GM19438 (cell line): Measurements from ENCODE around the gene ACTN2.
A peak's percentile ranks its signal among the peaks of the same experiment; 100 is the strongest.
"Not testable (repeated sequence)": the region's sequence is repeated elsewhere in the genome, so short reads cannot be mapped to it uniquely, and the experiment has no call there.

Source experiments
- ATAC-seq: cut with Tn5 transposase; IDR thresholded peaks from one replicate; pipeline ENCODE4 v1.9.1; 2021; ENCODE audit warnings: low read depth; ENCODE audit not compliant: unreplicated experiment

The ACTN2 gene

DNA sequence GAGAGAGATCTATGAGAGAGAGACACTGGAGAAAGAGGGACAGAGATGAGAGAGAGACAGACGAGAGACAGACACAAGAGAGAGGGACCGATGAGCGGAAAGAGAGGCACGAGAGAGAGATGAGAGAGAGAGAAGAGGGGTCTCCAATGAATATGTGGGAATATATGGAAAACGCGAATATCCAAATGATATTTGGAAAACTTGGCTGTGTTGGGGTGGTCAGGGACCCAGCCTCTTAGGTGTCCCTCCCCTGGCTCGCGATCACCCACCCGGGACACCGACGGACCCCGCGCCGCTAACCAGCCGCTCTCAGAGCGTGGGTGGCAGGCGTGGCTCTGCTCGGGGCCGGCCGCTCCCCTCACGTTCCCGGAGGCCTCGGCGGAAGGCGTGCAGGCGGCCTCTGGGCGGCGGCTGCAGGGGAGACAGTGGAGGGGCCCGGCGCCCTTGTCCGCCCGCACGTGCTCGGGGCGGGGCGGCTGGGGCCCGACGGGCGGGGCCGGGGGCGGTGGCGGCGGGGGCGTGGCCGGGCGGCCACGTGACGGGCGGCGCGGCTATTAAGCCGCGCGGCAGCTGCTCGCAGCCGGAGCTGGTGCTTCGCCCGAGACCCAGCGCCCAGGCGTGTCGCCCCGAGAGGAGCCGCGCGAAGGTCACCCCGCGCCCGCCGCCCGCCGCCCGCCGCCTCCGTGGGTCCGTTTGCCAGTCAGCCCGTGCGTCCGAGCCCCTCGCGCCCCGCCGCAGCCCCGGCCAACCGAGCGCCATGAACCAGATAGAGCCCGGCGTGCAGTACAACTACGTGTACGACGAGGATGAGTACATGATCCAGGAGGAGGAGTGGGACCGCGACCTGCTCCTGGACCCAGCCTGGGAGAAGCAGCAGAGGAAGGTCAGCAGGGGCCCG lies at the start of gene ACTN2:
Gene ACTN2, plus strand, starts transcription at position 583 of the 898 bp plus-strand sequence. Its CDS starts 175 bp downstream, at position 758.
- ATAC-seq: peak; percentile 88

DNA sequence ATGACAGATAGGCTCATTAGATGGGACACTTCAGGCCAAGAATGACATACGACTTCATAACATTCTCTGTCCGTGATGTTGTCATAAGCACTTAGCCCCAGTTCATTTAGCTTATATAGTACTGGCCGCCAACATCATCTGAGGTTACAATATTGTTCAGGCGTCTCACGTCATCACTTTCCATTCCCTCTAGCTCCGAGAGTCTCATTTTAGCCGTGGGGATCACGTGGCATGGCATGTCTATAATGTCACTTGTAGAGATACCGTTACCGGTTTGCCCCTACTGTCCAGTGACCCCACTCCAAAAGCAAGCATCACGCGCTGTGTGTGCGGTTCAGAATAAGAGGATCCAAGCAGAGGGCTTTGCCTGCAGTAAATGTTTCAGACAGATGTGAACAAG lies 47.4 kb upstream of the ACTN2 start:
- no peak for ATAC-seq

DNA sequence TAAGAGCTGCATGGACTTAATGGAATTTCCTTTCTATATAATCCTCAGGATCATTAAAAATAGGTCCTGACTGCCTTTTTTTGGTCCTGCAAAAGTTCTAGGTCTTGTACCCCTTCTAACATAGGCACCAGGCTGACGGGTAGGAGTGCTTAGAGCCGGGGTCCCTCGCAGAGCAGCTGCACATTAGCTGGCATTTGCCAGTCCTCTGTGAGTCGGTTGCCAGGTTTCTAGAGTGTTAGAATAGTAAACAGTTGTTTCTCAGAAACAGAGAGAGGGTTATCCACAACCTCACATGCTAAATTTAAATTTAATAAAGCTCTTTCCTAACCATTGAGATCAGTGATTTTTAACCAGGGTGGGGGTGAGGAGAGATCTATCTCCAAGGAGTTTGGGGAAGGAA lies 46.6 kb upstream of the ACTN2 start:
- ATAC-seq: no peak

DNA sequence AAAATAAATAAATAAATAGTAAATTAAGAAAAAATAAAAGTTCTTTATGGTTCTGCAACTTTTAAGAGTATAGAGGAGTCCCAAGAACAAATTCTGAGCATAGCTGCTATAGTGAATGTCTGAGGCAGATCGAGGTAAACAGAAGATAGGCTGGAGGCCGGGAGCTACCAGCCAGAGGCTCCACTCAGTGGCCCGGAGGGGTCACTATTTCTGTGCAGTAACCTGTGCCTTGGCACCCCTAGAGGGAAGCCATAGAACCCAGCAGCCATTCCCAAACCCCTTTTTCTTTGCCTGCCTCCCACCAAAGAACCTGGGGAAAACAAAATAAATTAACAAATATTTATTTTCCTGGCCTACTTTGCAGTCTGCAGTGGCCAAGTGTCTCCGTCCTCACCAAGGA lies 43.5 kb upstream of the ACTN2 start:
- no peak for ATAC-seq

DNA sequence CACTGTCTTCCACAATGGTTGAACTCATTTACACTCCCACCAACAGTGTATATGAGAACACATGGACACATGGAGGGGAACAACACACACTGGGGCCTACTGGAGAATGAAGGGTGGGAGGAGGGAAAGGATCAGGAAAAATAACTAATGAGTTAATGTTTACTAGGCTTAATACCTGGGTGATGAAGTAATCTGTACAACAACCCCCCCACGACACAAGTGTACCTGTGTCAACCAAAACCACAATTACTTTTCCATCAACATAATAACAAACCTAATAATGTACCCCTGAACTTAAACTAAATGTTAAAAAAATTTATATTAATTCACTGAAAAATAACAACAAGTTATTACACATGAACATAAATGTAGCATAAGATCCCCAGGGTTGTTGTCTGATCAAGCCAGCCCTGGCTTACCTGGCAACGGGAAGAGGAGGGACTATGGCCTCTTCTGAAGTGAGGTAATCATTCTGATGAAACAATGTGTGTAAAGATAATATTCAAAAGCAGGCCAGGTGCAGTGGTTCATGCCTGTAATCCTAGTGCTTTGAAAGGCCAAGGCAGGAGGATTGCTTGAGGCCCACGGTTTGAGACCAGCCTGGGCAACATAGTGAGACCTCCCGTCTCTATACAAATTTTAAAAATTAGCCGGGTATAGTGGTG lies 41.2 kb upstream of the ACTN2 start:
- no peak for ATAC-seq

DNA sequence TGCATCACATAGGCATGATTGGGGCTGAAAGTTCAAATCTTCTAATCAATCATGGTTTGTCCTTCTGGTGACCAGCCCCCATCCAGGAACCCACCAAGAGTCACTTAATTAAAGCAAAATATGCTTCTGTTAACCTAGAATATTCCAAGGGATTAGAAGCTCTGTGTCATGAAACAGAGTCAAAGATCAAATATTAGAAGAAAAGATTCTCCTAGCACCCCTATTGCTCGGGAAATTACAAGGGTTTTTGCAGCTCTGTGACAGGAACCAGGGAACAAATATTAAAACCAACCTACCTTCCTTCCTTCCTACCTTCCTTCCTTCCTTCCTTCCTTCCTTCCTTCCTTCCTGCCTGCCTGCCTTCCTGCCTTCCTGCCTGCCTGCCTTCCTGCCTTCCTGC lies 31.8 kb upstream of the ACTN2 start:
- no peak for ATAC-seq

DNA sequence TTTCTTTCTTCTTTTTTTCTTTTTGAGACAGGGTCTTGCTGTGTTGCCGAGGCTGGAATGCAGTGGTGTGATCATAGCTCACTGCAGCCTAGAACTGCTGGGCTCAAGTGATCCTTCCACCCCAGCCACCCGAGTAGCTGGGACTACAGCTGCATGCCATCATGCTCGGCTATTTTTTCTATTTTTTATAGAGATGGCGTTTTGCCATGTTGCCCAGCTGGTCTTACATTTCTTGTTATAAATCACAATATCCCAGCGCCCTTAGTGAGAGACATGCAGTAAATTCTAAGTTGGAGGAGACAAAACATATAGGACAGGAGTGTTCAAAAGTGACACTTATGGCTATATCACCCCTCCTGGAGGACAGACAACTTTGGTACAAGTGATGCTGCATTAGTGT lies 31.3 kb upstream of the ACTN2 start:
- ATAC-seq: no peak

DNA sequence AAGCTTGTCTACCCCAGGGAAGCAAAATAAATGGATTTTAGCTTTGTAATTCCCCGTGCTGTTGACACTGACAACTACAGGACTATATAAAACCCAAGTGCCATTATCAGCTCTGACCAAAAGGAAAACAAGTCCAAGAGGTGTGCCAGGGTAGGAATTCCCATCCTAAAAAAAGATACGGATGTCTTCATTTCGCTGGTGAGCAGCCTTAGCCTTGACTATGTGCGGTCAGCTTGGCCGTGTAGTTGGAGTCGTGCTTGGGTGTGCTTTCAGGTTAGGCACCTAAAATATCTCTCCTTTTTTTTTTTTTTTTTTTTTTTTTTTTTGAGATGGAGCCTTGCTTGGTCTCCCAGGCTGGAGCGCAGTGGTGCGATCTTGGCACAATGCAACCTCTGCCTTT lies 28.9 kb upstream of the ACTN2 start:
- no peak for ATAC-seq

DNA sequence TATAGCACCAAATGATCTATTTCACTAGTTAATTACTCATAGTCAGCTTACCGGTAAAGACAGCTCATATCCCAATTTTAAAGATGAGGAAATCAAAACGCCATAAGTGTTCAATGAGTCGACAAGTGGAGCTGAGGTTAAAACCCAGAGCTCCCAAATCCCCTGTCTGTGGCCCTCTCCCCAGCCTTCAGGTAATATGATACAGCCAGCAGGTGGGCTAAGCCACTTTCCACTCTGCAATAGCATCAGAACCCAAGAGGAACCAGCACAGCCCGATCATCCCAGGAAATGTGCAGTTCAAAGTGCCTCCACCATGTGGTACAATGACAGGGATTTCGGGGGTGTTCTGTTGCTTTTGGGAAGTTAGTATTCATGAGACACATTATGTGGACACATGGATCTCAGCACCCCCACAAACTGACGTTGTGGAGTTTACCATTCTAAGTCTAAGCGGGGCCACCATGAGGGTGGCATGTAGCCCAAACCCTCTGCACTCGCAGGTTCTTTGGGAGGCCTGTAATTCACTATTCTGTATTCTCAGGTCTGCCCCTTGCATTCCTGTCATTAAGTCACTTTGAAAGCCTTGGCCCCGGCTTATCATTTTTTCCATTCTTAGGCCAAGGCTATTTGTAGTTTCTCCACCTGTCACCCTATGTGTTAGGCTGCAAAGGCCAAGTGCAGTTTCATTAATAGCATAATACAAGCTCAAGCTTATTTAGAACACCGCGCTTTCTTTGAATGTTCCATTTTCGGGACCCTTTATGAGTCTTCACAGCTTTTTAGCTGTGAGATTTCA lies 26.3 kb upstream of the ACTN2 start:
- no peak for ATAC-seq

DNA sequence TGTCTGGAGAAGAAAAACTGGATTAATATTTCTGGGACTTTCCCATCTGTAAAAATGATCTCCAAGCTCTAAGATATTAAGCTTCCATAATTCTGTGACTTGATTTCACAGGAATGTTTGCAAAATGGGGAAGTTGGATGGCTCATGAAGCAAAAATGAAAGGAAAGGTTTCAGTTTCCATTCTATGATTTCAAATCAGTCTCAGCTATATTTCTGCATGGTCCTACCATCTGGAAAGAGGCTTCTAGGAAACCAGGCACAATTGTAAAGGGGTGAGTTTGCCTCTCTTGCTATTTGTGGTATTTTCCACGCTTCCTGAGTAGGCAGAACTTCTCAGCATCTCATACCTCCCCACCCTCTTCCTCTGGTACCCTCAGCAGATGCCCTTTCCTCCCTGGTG lies 22.4 kb upstream of the ACTN2 start:
- no peak for ATAC-seq

DNA sequence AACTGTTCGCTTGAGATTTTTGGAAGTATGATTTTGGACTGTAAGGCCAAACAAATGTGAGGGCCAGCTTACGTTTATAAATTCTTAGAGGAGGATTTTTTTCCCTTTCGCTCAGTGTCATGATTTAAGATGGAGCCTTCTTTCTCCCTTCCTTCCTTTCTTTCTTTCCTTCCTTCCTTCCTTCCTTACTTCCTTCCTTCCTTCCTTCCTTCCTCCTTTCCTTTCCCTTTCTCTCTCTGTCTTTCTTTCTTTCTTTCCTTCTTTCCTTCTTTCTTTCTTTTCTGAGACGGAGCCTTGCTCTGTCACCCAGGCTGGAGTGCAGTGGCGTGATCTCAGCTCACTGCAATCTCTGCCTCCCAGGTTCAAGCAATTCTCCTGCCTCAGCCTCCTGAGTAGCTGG lies 17.4 kb upstream of the ACTN2 start:
- ATAC-seq: not testable (repeated sequence)

DNA sequence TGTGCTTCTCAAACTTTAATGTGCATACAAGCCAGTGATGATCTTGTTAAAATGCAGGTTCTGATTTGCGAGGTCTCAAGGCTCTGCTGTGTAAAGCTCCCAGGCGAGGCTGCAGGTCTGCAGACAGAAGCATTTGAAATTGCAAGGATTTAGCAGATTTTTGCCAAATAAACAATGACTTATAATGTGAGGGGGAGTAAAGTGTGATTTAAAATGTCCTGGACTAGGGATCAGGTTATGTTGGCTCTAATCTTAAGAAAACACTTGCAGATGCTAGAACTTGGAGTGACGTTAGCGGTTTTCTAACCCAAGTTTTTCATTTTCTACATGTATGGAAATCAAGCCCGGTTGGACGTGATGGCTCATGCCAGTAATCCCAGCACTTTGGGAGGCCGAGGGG lies 16.2 kb upstream of the ACTN2 start:
- ATAC-seq: no peak

DNA sequence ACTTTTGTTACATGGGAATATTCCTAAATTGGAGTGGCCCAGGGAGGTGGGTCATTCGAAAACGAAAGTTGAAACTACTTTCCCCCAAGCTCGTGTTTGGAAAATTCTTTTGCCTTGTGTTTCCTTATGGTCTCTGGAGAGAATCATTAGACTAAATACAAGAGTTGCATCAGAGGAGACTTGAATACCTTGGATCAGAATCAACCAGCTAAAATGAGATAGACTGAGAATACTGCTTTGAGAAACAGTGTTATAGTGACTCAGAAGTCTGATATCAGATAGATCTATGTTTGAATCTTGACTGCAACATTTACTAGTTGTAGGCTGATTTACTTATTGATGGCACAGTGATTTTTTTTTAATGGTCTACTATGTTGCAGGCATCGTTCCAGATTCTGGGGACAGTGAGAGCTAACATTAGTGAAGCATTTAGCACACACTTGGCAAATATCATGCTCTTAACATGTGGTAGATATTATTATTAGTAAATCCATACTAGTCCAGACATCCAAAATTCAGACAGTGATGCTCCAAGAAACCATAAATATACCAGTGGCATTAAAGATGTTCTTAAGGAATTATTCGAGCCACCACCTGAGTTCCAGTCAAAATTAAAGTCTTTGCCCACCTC lies 12.9 kb upstream of the ACTN2 start:
- ATAC-seq: no peak

DNA sequence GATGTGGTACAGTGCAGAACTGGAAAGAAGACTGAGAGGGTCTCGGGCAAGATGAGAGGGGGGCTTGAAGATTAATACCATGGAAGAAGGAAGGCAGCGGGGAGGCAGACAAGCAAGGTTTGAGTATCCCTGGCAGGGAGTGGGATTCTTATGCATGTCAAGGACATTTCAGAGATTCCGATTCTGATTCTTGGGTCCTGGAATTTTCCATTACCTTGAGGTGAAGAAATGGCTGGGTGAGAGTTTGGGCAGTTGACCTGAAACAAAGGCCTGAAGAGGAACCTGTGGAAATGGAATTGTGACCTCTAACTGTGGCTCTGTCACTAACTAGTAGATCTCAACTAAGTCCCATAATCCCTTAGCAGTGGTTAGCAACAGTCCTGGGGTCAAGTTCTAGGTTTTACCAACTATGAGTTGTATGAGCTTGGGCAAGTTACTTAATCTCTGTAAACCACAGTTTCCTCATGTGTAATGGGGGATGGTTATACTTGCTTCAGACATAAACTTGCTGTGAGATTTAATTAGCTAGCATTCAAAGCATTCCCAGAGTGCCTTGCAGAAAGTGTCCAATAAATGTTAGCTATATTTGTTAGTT lies 8.6 kb upstream of the ACTN2 start:
- no peak for ATAC-seq

DNA sequence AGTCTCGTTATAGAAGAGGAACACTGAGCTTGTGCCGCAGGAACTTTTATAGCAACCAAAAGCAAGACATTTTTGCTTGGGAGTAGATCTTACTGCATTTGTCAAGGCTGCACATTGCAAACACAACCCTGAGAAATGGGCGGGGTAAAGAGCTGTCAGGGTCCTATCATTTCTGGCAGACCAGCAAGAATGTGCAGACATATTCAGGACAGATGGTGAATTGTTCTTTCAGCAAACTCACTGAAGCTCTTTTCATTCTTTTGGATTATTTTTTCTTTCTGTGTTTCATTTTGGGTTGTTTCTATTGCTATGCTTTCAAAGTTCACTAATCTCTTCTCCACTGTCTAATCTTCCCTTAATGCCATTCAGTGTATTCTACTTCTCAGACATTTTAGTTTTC lies 5.1 kb upstream of the ACTN2 start:
- no peak for ATAC-seq

DNA sequence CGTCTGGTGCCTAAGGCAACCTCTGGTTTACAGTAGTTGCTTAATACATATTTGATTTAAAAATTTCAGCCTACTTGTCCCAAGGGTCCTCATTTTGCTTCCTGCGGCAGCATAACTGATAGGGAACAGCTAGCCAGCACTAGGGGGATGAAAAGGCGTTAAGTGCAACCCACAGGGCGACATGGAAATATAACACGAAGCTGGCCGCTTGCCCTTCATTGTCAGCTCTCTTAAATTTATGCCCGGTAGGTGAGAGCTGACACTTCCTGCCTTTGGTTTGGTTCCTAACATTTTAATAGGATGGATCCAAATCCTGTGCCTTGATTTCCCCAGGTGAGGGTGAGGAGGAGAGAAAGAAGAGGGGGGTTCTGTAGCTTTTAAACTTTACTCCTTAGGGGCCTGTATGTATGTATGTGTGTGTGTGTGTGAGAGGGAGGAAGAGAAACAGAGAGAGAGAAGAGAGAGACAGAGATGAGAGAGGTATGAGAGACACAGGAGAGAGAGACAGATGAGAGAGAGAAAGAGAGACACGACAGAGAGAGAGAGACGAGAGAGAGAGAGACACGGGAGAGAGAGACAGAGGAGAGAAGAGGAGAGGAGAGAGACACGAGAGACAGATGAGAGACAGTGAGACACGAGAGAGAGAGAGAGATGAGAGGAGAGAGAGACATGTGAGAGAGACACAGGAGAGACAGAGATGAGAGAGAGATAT lies 938 bp upstream of the ACTN2 start:
- no peak for ATAC-seq

DNA sequence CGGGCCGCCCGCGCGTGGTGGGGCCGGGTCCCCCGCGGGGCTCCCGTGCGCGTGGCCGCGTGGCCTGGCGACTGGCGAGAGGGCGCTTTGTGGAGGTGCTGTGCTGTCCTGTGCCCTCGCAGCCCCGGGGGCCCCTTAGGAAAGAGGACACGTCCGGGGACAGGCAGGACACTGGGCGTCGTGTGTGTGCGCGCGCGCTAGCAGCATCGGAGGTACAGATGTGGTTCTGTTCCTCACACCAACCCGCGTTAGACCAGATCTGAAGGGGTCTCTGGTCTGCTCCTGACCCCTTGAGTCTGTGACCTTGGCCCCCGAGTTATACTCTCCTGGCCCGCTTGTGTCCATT lies 489 bp downstream of the ACTN2 start:
- no peak for ATAC-seq

DNA sequence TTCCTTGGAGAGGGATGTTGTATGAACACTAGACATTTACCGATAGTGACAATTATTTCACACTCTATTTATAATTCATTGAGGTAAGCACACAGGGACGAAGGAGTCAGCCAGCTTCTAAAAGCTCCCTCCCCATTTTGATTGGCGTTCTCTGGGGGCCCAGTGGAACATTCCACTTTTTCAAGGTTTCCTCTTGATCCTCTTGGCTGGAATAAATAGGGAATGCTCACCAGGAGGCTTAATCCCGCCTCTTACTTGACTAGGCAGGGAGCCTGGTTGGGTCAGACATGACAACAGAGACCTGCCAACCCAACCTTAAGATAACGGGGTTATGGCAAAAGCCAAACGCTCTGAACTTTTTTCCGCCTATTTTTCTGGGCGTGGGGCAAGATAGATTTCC lies 974 bp downstream of the ACTN2 start:
- ATAC-seq: no peak

DNA sequence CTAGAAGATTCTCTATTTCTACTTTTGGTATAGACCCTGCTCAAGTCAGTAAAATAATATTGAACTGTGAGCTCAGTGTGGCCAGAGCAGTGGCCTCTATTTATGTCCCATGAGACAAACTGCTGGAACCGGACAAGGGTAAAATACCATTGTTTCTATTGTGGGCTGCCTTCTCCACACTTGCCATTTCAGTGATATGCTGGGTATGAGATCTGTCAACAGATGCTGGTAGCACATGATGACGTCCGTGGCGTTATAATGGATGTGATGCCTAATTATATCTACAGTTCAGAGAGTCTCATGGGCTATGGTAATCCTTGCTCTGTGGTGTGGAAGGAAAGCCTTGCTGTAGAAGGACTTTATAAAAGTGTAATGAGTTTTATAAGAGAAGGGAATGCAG lies 2.4 kb downstream of the ACTN2 start:
- ATAC-seq: no peak
